Endothelial cell of umbilical vein (primary cell): ENCODE results near the gene NGF. TPM values are rescaled to one million over a fixed set of nuclear protein-coding genes. Genes with fewer than 3 reads are reported as not detected.

Source experiments
- BruUV-seq: library from RNA; stranded (reverse); fragments of 400-500 nt; replicated peaks from 2 replicates; lab custom pipeline; 2021; lab: Mats Ljungman, UMichigan
- CTCF ChIA-PET: fragments of 300-600, 350-600 bp; sonication (Branson Sonifier 250); formaldehyde crosslinking; loops from one replicate; lab custom pipeline; 2021; ENCODE audit warnings: antibody characterized with exemption, inconsistent platforms; lab: Charles Lee
- POLR2A ChIA-PET: fragments of 300-600, 350-600 bp; sonication (Branson Sonifier 250); formaldehyde crosslinking; loops from one replicate; lab custom pipeline; 2021; ENCODE audit warnings: antibody characterized with exemption, inconsistent platforms; lab: Charles Lee
- DNase-seq: peaks from one replicate; pipeline ENCODE4 v3.0.0-alpha.2; 2011; ENCODE audit warnings: low read depth, low spot score
- FAIRE-seq: peaks from 2 replicates; lab custom pipeline; 2011; peaks lifted over from hg19 to GRCh38; lab: Jason Lieb, UNC
- H2AFZ ChIP-seq: 2 replicates; pipeline ENCODE4 v1.6.0; 2012; ENCODE audit warnings: low read depth, low read length, control low read depth, inconsistent platforms
- H3K27ac ChIP-seq: 2 replicates; pipeline ENCODE4 v1.5.1; 2011; ENCODE audit warnings: low read depth, mild to moderate bottlenecking, control low read depth, low read length, moderate library complexity; ENCODE audit not compliant: insufficient read depth
- H3K27me3 ChIP-seq, 2 experiments: 2 replicates each; pipeline versions ENCODE4 v1.6.0 to v1.6.1; 2011; ENCODE audit warnings: low read length in 2 of 2, mixed read lengths in 1 of 2; ENCODE audit not compliant: control insufficient read depth in 2 of 2, insufficient read depth in 2 of 2
- H3K36me3 ChIP-seq, 2 experiments: 2 replicates in 1 of 2; 3 replicates in 1 of 2; pipeline ENCODE4 v1.5.1; 2011; ENCODE audit warnings: low read length in 2 of 2, mild to moderate bottlenecking in 1 of 2, moderate library complexity in 1 of 2; ENCODE audit not compliant: control insufficient read depth in 2 of 2, insufficient read depth in 2 of 2; ENCODE audit errors: extremely low read depth in 1 of 2
- H3K4me1 ChIP-seq: 3 replicates; pipeline ENCODE4 v1.5.1; 2011; ENCODE audit warnings: mild to moderate bottlenecking, low read length; ENCODE audit not compliant: control insufficient read depth, insufficient read depth; ENCODE audit errors: extremely low read depth
- H3K4me2 ChIP-seq: 2 replicates; pipeline ENCODE4 v1.6.1; 2011; ENCODE audit warnings: low read length, control low read depth, mixed read lengths; ENCODE audit not compliant: insufficient read depth
- H3K4me3 ChIP-seq, 3 experiments: fragments of 200-600 bp in 1 of 3; sonication (generic), shearing (Covaris generic) in 1 of 3; replicated peaks in 1 of 3; 2 replicates each; pipeline ENCODE4 v1.5.1; 2011 to 2016; ENCODE audit warnings: control low read depth in 3 of 3, low read length in 3 of 3, mild to moderate bottlenecking in 2 of 3, inconsistent platforms in 1 of 3, low read depth in 1 of 3, moderate library complexity in 1 of 3; ENCODE audit not compliant: insufficient read depth in 1 of 3
- H3K79me2 ChIP-seq: 2 replicates; pipeline ENCODE4 v1.6.0; 2012; ENCODE audit warnings: low read length, inconsistent platforms; ENCODE audit not compliant: control insufficient read depth, insufficient read depth
- H3K9ac ChIP-seq: replicated peaks from 2 replicates; pipeline ENCODE3; 2011; ENCODE audit warnings: low read length, control low read depth; ENCODE audit not compliant: insufficient read depth; ENCODE audit errors: extremely low read depth
- H3K9me1 ChIP-seq: replicated peaks from 3 replicates; pipeline ENCODE4 v1.6.0; 2011; ENCODE audit warnings: mild to moderate bottlenecking, low read length; ENCODE audit not compliant: control insufficient read depth, insufficient read depth; ENCODE audit errors: extremely low read depth
- H3K9me3 ChIP-seq: replicated peaks from 2 replicates; pipeline ENCODE4 v1.5.1; 2012; ENCODE audit warnings: low read length, inconsistent platforms; ENCODE audit not compliant: control insufficient read depth, insufficient read depth
- H4K20me1 ChIP-seq: replicated peaks from 2 replicates; pipeline ENCODE3; 2011; ENCODE audit warnings: mild to moderate bottlenecking, low read length; ENCODE audit not compliant: control insufficient read depth, insufficient read depth; ENCODE audit errors: extremely low read depth
- EZH2 ChIP-seq: IDR thresholded peaks from 2 replicates; pipeline ENCODE4 v1.6.1; 2012; ENCODE audit warnings: borderline replicate concordance, low read depth, mild to moderate bottlenecking, moderate library complexity, low read length, inconsistent platforms; ENCODE audit not compliant: severe bottlenecking
- FOS ChIP-seq: IDR thresholded peaks from 2 replicates; pipeline ENCODE4 v1.6.1; 2011; ENCODE audit warnings: mild to moderate bottlenecking, low read length, moderate library complexity, borderline replicate concordance; ENCODE audit not compliant: insufficient read depth
- GATA2 ChIP-seq: IDR thresholded peaks from 2 replicates; pipeline ENCODE4 v1.7.0; 2011; ENCODE audit warnings: low read depth, mild to moderate bottlenecking, moderate library complexity, mixed read lengths, low read length; ENCODE audit not compliant: insufficient read length, insufficient read depth
- JUN ChIP-seq: IDR thresholded peaks from 2 replicates; pipeline ENCODE4 v1.6.1; 2011; ENCODE audit warnings: borderline replicate concordance, low read depth; ENCODE audit not compliant: insufficient read length, insufficient read depth
- MYC ChIP-seq: IDR thresholded peaks from one replicate; pipeline ENCODE4 v1.6.1; 2011; ENCODE audit warnings: mild to moderate bottlenecking, low read depth, low read length
- POLR2A ChIP-seq: IDR thresholded peaks from 2 replicates; pipeline ENCODE4 v1.6.1; 2012; ENCODE audit warnings: low read depth, mild to moderate bottlenecking, control low read depth, low read length
- POLR2AphosphoS5 ChIP-seq: IDR thresholded peaks from 2 replicates; pipeline ENCODE4 v1.6.1; 2012; ENCODE audit warnings: low read depth, mild to moderate bottlenecking, control low read depth, low read length, moderate library complexity; ENCODE audit not compliant: insufficient read depth
- dilution Hi-C: fragments of 300-500 bp; cut with MboI; formaldehyde crosslinking; loops from one replicate; pipeline ENCODE4 v1.15.0; 2019; ENCODE audit warnings: low sequenced_read_pairs; ENCODE audit not compliant: extremely low pct_ligation_motif_present
- intact Hi-C: fragments of 100-400 bp; cut with micrococcal nuclease; formaldehyde crosslinking; loops from one replicate; pipeline ENCODE4 v1.10.0; 2022
- polyA plus RNA-seq, 4 experiments: library from polyadenylated mRNA; depleted of rRNA in 3 of 4; stranded (reverse) in 3 of 4; unstranded in 1 of 4; fragments of >200 nt; gene quantifications; 2 replicates each; pipeline versions ENCODE4 v1.2.1 to v1.2.3, GENCODE V29; 2011 to 2012; ENCODE audit warnings: missing spikeins in 1 of 4
- total RNA-seq: library from RNA; stranded (reverse); gene quantifications from 2 replicates; pipeline ENCODE4 v1.2.3, GENCODE V29; 2021
- TF ChIP-seq, protein P1 (sequence below): IDR thresholded peaks from 2 replicates; pipeline ENCODE4 v1.6.1; 2011; ENCODE audit not compliant: insufficient read depth, insufficient read length
- TF ChIP-seq, protein P2 (sequence below), 2 donors: IDR thresholded peaks; 1 replicate in 1 of 2; 2 replicates in 1 of 2; pipeline ENCODE4 v1.5.1; 2011; ENCODE audit warnings: low read length in 2 of 2, mild to moderate bottlenecking in 2 of 2, moderate library complexity in 2 of 2, control low read depth in 1 of 2, inconsistent platforms in 1 of 2, low read depth in 1 of 2; ENCODE audit not compliant: insufficient read depth in 1 of 2; ENCODE audit errors: extremely low read depth in 1 of 2

Gene NGF
- total and polyA plus RNA-seq, 2 donors (not counting 3 experiments of a cell fraction or from before 2014, with no cell fraction given): not detected

DNA sequence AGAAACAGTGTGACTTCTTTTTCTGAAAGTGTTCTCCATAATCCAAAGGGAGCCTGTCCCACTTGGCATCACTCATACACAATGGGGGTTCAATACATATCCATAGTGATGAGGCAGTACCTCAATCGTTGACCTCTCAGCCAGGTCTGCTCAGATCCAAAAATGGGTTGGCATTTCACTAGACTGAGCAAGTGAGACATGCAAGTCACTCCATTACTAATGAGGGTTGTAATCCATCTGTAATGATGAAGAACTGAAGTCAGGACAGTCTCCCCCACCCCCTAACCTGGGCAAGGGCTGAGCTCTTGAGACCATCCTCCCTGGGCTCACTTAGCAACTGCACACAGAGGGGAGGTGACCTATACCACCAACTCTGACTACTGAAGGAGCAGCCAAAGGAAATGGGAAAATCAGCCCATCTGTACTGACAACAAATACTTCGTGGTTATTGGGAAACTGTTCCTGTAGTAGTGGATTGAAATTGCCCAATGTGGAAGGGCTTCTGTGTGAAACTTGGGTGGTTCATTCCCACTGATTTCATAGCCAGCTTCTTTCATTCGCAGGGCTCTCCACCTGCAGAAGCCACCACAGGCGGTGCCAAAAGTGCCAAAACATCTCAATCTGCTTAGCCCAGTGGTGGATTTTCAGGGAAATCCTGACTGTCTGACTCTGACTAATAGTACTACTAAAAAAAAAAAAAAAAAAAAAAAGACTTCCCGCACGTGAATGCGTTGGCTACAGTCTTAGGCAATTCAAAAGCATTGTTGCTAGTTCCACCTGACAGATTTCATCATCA, 5.0 kb downstream of the NGF start:
- Histone ChIP-seq H4K20me1 (no peaks in the 10 kb centered on the region), H3K4me3 (no peak overlapping the region), H3K9me3 (no peaks in the 10 kb centered on the region), H3K4me1 (no peaks in the 10 kb centered on the region), H3K9ac (no peak overlapping the region), H3K4me2 (no peak overlapping the region), H3K9me1 (no peaks in the 10 kb centered on the region), H3K79me2 (no peaks in the 10 kb centered on the region), H3K27ac (no peak overlapping the region), H3K36me3 (no peaks in the 10 kb centered on the region), H3K27me3 (peaks cover 6 to 15% of the 10 kb centered on the region in 2 experiments), H2AFZ (no peak overlapping the region)
- dilution Hi-C loops: no loop called here
- intact Hi-C loops: no loop called here
- CTCF ChIA-PET: interaction anchor here (1.3 kb wide), 1 partner anchor 137 kb away, joined by 4 read pairs; no protein-coding TSS in a partner anchor
- FAIRE-seq (no peak), DNase-seq (no peak)
- BruUV-seq: no TSS peak
- POLR2A ChIA-PET: no interaction called here
- TF ChIP-seq POLR2A (no peak), POLR2AphosphoS5 (no peak), GATA2 (no peak), EZH2 (no peak), MYC (no peak), FOS (no peak), JUN (no peak)
- TF ChIP-seq, protein P1, sequence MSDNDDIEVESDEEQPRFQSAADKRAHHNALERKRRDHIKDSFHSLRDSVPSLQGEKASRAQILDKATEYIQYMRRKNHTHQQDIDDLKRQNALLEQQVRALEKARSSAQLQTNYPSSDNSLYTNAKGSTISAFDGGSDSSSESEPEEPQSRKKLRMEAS: no peak
- TF ChIP-seq, protein P2, sequence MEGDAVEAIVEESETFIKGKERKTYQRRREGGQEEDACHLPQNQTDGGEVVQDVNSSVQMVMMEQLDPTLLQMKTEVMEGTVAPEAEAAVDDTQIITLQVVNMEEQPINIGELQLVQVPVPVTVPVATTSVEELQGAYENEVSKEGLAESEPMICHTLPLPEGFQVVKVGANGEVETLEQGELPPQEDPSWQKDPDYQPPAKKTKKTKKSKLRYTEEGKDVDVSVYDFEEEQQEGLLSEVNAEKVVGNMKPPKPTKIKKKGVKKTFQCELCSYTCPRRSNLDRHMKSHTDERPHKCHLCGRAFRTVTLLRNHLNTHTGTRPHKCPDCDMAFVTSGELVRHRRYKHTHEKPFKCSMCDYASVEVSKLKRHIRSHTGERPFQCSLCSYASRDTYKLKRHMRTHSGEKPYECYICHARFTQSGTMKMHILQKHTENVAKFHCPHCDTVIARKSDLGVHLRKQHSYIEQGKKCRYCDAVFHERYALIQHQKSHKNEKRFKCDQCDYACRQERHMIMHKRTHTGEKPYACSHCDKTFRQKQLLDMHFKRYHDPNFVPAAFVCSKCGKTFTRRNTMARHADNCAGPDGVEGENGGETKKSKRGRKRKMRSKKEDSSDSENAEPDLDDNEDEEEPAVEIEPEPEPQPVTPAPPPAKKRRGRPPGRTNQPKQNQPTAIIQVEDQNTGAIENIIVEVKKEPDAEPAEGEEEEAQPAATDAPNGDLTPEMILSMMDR (IDR thresholded peaks at IDR 0.05; ENCODE audit: extremely low read depth in 1 of 2, insufficient read depth in 1 of 2, low read depth in 1 of 2, low read length in 2 of 2): no peak
